Chondrocyte (in vitro differentiated cells): ENCODE results near the gene CROT. TPM values are rescaled to one million over a fixed set of nuclear protein-coding genes. Genes with fewer than 3 reads are reported as not detected.

ENCODE experiments used
- DNase-seq: peaks from one replicate; pipeline ENCODE4 v3.0.0; 2021; ENCODE audit warnings: mixed read lengths, low spot score
- H3K27ac Mint-ChIP-seq: one replicate; pipeline ENCODE4 v1.8.0; 2021; ENCODE audit warnings: mild to moderate bottlenecking, moderate library complexity, mixed read lengths; ENCODE audit not compliant: unreplicated experiment
- H3K27me3 Mint-ChIP-seq: 2 replicates; pipeline ENCODE4 v1.8.0; 2021; ENCODE audit warnings: low read depth, mixed read lengths
- H3K36me3 Mint-ChIP-seq: 2 replicates; pipeline ENCODE4 v1.8.0; 2021; ENCODE audit warnings: low read depth, mixed read lengths
- H3K4me1 Mint-ChIP-seq: 2 replicates; pipeline ENCODE4 v1.8.0; 2021; ENCODE audit warnings: low read depth, mild to moderate bottlenecking, mixed read lengths
- H3K4me3 Mint-ChIP-seq: one replicate; pipeline ENCODE4 v1.8.0; 2021; ENCODE audit warnings: mild to moderate bottlenecking, moderate library complexity, mixed read lengths; ENCODE audit not compliant: unreplicated experiment
- H3K9me3 Mint-ChIP-seq: 2 replicates; pipeline ENCODE4 v1.8.0; 2021; ENCODE audit warnings: low read depth, mixed read lengths
- total RNA-seq: library from RNA; stranded (reverse); gene quantifications from 3 replicates; pipeline ENCODE4 v1.2.1, GENCODE V29; 2021
- TF ChIP-seq, protein P1 (sequence below): fragments of 200-600 bp; sonication (generic); IDR thresholded peaks from 2 replicates; pipeline ENCODE4 v1.5.0; 2021; ENCODE audit warnings: antibody characterized with exemption, mild to moderate bottlenecking, moderate library complexity

CROT gene
- total RNA-seq, 1 donor from 2014 or later = 12.6 TPM

DNA sequence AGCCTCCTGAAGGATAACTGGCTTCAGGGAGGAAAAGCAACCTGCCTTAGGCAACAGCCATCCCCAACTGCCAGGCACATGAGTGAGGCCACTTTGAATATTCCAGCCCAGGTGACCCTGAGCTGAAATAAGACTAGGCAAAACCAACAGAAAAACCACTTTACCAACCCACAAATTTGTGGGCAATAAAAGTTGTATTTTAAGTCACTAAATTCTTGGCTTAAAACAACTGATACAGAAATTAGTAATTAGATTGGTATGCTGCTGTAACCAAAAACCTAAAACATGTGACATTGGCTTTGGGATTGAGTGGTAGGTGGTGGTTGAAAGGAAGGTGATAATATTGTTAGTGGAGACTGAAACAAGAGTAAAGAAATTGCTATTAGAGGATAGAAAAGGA, 90.1 kb downstream of the CROT start:
- TF ChIP-seq, protein P1, sequence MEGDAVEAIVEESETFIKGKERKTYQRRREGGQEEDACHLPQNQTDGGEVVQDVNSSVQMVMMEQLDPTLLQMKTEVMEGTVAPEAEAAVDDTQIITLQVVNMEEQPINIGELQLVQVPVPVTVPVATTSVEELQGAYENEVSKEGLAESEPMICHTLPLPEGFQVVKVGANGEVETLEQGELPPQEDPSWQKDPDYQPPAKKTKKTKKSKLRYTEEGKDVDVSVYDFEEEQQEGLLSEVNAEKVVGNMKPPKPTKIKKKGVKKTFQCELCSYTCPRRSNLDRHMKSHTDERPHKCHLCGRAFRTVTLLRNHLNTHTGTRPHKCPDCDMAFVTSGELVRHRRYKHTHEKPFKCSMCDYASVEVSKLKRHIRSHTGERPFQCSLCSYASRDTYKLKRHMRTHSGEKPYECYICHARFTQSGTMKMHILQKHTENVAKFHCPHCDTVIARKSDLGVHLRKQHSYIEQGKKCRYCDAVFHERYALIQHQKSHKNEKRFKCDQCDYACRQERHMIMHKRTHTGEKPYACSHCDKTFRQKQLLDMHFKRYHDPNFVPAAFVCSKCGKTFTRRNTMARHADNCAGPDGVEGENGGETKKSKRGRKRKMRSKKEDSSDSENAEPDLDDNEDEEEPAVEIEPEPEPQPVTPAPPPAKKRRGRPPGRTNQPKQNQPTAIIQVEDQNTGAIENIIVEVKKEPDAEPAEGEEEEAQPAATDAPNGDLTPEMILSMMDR = no peak
- H3K27me3 Mint-ChIP-seq = peaks cover 2% of the 10 kb centered on the region
- no peak overlapping the region for H3K27ac Mint-ChIP-seq
- no peak overlapping the region for H3K4me3 Mint-ChIP-seq
- no peaks in the 10 kb centered on the region for H3K36me3 Mint-ChIP-seq
- H3K9me3 Mint-ChIP-seq = peaks cover 5% of the 10 kb centered on the region
- DNase-seq = no peak
- peaks cover 5% of the 10 kb centered on the region for H3K4me1 Mint-ChIP-seq

DNA sequence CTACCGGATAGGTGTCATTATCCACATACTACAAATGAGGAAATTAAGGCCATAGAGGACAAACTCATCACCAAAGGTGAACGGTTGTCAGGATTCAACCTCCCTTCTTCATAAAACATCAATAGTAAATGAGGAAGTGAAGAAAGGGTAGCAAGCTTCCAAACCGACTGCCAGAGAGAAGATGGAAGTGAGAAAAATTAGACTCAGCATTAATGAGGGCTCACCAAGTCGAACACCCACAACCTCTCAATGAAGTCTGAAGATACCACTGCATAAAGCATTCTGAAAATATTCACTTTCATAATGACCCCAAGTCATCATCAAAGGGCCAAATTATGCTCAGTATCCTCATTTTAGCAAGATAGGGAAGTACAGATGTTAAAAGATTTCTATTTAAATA, 100.4 kb downstream of the CROT start:
- H3K36me3 Mint-ChIP-seq = no peaks in the 10 kb centered on the region
- TF ChIP-seq, protein P1 = no peak
- H3K4me1 Mint-ChIP-seq = no peaks in the 10 kb centered on the region
- H3K27me3 Mint-ChIP-seq = peaks cover 2% of the 10 kb centered on the region
- no peak for DNase-seq
- no peak overlapping the region for H3K27ac Mint-ChIP-seq
- H3K4me3 Mint-ChIP-seq = no peak overlapping the region
- no peaks in the 10 kb centered on the region for H3K9me3 Mint-ChIP-seq

- no peak for DNase-seq
- TF ChIP-seq, protein P1 = no peak
- Mint-ChIP-seq H3K36me3 (no peaks in the 10 kb centered on the region), H3K27me3 (peaks cover 8% of the 10 kb centered on the region), H3K4me3 (no peak overlapping the region), H3K9me3 (no peaks in the 10 kb centered on the region), H3K27ac (no peak overlapping the region), H3K4me1 (no peaks in the 10 kb centered on the region)
Observed at GRCh38 chr7:87447116-87447635, 101.7 kb downstream of the CROT start.

DNA sequence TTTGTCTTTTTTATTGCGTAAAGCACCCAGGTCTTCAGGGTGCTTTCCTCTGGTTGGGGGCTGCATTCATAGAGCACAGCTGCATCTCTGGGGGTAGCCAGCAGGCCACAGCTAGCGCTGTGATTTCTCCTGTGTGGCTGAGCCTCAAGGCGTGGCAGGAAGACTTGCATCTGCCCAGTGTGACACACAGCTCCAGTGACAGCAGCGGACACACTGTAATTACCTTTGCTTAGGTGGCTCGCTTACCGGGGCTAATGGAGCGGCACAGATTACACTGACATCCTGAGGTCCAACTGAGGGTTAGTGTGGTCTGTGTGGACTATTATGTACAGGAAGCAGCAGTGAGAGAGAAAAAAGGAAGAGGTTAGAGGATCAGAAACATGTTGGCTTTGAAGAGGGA, 102.9 kb downstream of the CROT start:
- Mint-ChIP-seq H3K36me3 (no peaks in the 10 kb centered on the region), H3K4me3 (no peak overlapping the region), H3K9me3 (no peaks in the 10 kb centered on the region), H3K4me1 (no peaks in the 10 kb centered on the region), H3K27me3 (peaks cover 5% of the 10 kb centered on the region), H3K27ac (no peak overlapping the region)
- no peak for DNase-seq
- TF ChIP-seq, protein P1 = no peak

Other genes starting within 250 kb of the CROT start
- gene DMTF1, start 193.2 kb upstream of the CROT start, total RNA-seq = 55.6 to 82.8 TPM (median 56.8 TPM) in 3 replicates
- gene TMEM243, start 125.9 kb upstream of the CROT start, total RNA-seq = 22.5 to 27.8 TPM (median 24.7 TPM) in 3 replicates
- 0.10 to 0.15 TPM in 2 of 3 replicates, not detected in the other for gene ABCB4, start 130.0 kb downstream of the CROT start, total RNA-seq